SU-DHL-6 (cell line): Measurements from ENCODE around the gene EPB41L5.

ENCODE experiments used
- H2AFZ ChIP-seq: fragments of 200-600 bp; sonication (generic); 2 replicates; pipeline ENCODE4 v1.6.1; 2014; ENCODE audit warnings: low read depth, mild to moderate bottlenecking, moderate library complexity, mixed read lengths, antibody characterized with exemption, low read length; ENCODE audit not compliant: severe bottlenecking
- H3F3A ChIP-seq: fragments of 200-600 bp; shearing (Covaris generic); 2 replicates; pipeline ENCODE4 v1.6.0; 2016; ENCODE audit warnings: antibody characterized with exemption, mild to moderate bottlenecking; ENCODE audit not compliant: insufficient read depth
- H3K27ac ChIP-seq: fragments of 200-600 bp; sonication (generic); 2 replicates; pipeline ENCODE4 v1.5.1; 2016; ENCODE audit warnings: low read depth, mild to moderate bottlenecking, low read length, moderate library complexity, mixed read lengths
- H3K27me3 ChIP-seq: fragments of 200-600 bp; sonication (generic), shearing (Covaris generic); 2 replicates; pipeline ENCODE4 v1.6.0; 2014; ENCODE audit warnings: mild to moderate bottlenecking, low read length
- H3K36me3 ChIP-seq: fragments of 200-600 bp; sonication (generic); 2 replicates; pipeline ENCODE4 v1.6.1; 2014; ENCODE audit warnings: mild to moderate bottlenecking, low read length, mixed read lengths
- H3K4me2 ChIP-seq: fragments of 300-600, 200-600 bp; shearing (Covaris generic), sonication (generic); 2 replicates; pipeline ENCODE4 v1.6.0; 2014; ENCODE audit warnings: low read length, low read depth, mild to moderate bottlenecking; ENCODE audit not compliant: poor library complexity, severe bottlenecking
- H3K4me3 ChIP-seq: fragments of 200-600 bp; sonication (generic); 2 replicates; pipeline ENCODE4 v1.5.1; 2014; ENCODE audit warnings: antibody characterized with exemption, low read length, mild to moderate bottlenecking, mixed read lengths; ENCODE audit not compliant: insufficient read depth, poor library complexity, severe bottlenecking
- H3K79me2 ChIP-seq: fragments of 200-600 bp; sonication (generic); 2 replicates; pipeline ENCODE4 v1.6.1; 2014; ENCODE audit warnings: mild to moderate bottlenecking, low read length, moderate library complexity; ENCODE audit not compliant: insufficient read depth
- H3K9ac ChIP-seq: fragments of 200-600 bp; sonication (generic); 2 replicates; pipeline ENCODE4 v1.7.0; 2014; ENCODE audit warnings: mild to moderate bottlenecking, low read length
- H3K9me2 ChIP-seq: fragments of 200-600 bp; sonication (generic); replicated peaks from 2 replicates; pipeline ENCODE4 v1.6.1; 2014; ENCODE audit warnings: low read length; ENCODE audit not compliant: insufficient read depth
- H3K9me3 ChIP-seq: fragments of 200-600 bp; sonication (generic); 2 replicates; pipeline ENCODE4 v1.6.1; 2014; ENCODE audit warnings: low read length, mixed read lengths; ENCODE audit not compliant: insufficient read depth
- H4K20me1 ChIP-seq: fragments of 200-600 bp; sonication (generic); 2 replicates; pipeline ENCODE4 v1.6.1; 2014; ENCODE audit warnings: low read depth, mild to moderate bottlenecking, antibody characterized with exemption, low read length, moderate library complexity, mixed read lengths
- EZH2phosphoT487 ChIP-seq: fragments of 200-600 bp; sonication (generic), shearing (Covaris generic); conservative IDR thresholded peaks from 2 replicates; pipeline ENCODE4 v1.6.1; 2018; ENCODE audit warnings: mild to moderate bottlenecking, antibody characterized with exemption, low read length, moderate library complexity, mixed read lengths
- TF ChIP-seq, protein P1 (sequence below): fragments of 200-600 bp; sonication (generic); IDR thresholded peaks from one replicate; pipeline ENCODE4 v1.5.1; 2017; ENCODE audit warnings: antibody characterized with exemption, mild to moderate bottlenecking, low read length, moderate library complexity; ENCODE audit not compliant: insufficient read depth, poor library complexity, severe bottlenecking

Gene EPB41L5

GRCh38 chr2:120177973-120178372 is 165.1 kb downstream of the EPB41L5 start:
- TF ChIP-seq, protein P1, sequence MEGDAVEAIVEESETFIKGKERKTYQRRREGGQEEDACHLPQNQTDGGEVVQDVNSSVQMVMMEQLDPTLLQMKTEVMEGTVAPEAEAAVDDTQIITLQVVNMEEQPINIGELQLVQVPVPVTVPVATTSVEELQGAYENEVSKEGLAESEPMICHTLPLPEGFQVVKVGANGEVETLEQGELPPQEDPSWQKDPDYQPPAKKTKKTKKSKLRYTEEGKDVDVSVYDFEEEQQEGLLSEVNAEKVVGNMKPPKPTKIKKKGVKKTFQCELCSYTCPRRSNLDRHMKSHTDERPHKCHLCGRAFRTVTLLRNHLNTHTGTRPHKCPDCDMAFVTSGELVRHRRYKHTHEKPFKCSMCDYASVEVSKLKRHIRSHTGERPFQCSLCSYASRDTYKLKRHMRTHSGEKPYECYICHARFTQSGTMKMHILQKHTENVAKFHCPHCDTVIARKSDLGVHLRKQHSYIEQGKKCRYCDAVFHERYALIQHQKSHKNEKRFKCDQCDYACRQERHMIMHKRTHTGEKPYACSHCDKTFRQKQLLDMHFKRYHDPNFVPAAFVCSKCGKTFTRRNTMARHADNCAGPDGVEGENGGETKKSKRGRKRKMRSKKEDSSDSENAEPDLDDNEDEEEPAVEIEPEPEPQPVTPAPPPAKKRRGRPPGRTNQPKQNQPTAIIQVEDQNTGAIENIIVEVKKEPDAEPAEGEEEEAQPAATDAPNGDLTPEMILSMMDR, result no peak
- no peak for TF ChIP-seq EZH2phosphoT487
- H3K27me3 ChIP-seq, result no peaks in the 10 kb centered on the region
- H3K36me3 ChIP-seq, result no peaks in the 10 kb centered on the region
- H3K27ac ChIP-seq, result peak overlapping the region; percentile 86
- H3K9me3 ChIP-seq, result no peaks in the 10 kb centered on the region
- peak overlapping the region; percentile 68 for H3K4me3 ChIP-seq
- no peaks in the 10 kb centered on the region for H3K79me2 ChIP-seq
- peak overlapping the region; percentile 70 for H3K9ac ChIP-seq
- H4K20me1 ChIP-seq, result no peaks in the 10 kb centered on the region
- H3F3A ChIP-seq, result 0 out of 2 replicates have a peak, but pooled peaks cover 11% of the 10 kb centered on the region
- H2AFZ ChIP-seq, result no peak overlapping the region
- H3K4me2 ChIP-seq, result peak overlapping the region; percentile 99
- H3K9me2 ChIP-seq, result no peaks in the 10 kb centered on the region

DNA sequence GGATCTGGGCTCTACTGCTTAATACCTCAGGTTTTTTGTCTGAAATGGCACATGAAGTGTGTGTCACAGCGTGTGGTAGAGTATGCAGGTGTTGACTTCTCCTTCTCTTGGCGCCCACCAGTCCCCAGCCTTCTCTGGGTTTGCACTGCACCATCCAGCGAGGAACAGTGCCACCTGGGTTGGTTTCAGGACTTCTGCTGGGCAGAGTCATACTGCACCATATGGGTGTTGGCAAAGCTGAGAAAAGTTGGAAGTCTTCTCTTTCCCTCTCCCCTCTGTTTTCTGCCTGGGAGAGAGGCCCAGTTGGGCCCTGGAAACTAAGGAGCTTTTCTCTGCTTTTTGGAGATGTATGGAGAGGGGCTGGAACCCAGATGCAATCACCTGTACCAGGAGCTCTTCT is 166.5 kb downstream of the EPB41L5 start:
- no peaks in the 10 kb centered on the region for H3K36me3 ChIP-seq
- no peak overlapping the region for H3K4me3 ChIP-seq
- no peak for TF ChIP-seq EZH2phosphoT487
- TF ChIP-seq, protein P1, result no peak
- H3K4me2 ChIP-seq, result no peak overlapping the region
- 0 out of 2 replicates have a peak, but pooled peaks cover 11% of the 10 kb centered on the region for H3F3A ChIP-seq
- H3K9me2 ChIP-seq, result no peaks in the 10 kb centered on the region
- no peak overlapping the region for H2AFZ ChIP-seq
- H3K27me3 ChIP-seq, result no peaks in the 10 kb centered on the region
- no peak overlapping the region for H3K27ac ChIP-seq
- H4K20me1 ChIP-seq, result no peaks in the 10 kb centered on the region
- no peaks in the 10 kb centered on the region for H3K9me3 ChIP-seq
- no peaks in the 10 kb centered on the region for H3K79me2 ChIP-seq
- no peak overlapping the region for H3K9ac ChIP-seq

DNA sequence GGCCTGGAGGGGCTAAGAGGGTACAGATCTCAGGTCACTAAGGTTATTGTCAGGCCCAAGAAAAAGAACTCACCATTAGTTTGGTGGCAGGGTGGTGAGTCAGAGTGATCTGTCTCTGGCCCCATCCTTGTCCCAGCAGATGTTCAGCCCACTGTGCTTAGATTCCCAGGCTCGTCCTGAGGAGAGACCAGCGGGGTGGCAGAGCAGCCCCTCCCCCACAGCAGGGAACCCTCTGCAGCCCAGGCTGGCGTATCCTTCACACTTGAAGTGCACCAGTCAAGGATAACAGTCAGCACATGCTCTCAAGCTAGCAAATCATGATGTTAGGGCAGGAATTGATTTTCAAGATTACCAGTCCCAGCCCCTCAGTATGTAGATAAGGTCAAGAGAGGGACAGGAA is 167.2 kb downstream of the EPB41L5 start:
- Histone ChIP-seq H3K27ac (no peak overlapping the region), H3K4me2 (no peak overlapping the region), H3K9me3 (no peaks in the 10 kb centered on the region), H3K27me3 (no peaks in the 10 kb centered on the region), H2AFZ (no peak overlapping the region), H3K9me2 (no peaks in the 10 kb centered on the region), H3K36me3 (no peaks in the 10 kb centered on the region), H3K9ac (no peak overlapping the region), H3F3A (0 out of 2 replicates have a peak, but pooled peaks cover 11% of the 10 kb centered on the region), H4K20me1 (no peaks in the 10 kb centered on the region), H3K4me3 (no peak overlapping the region), H3K79me2 (no peaks in the 10 kb centered on the region)
- TF ChIP-seq, protein P1, result no peak
- TF ChIP-seq EZH2phosphoT487, result no peak
